HG02938 (cell line): Measurements from ENCODE around the gene TRIM44.
"Not testable (repeated sequence)": the region's sequence is repeated elsewhere in the genome, so short reads cannot be mapped to it uniquely, and the experiment has no call there.

ENCODE experiments used
- ATAC-seq: cut with Tn5 transposase; IDR thresholded peaks from one replicate; pipeline ENCODE4 v1.9.1; 2021; ENCODE audit warnings: mild to moderate bottlenecking, moderate library complexity; ENCODE audit not compliant: unreplicated experiment

The TRIM44 gene

GRCh38 chr11:35750315-35750714, 87.7 kb downstream of the TRIM44 start:
- ATAC-seq = no peak

GRCh38 chr11:35750981-35751663, 88.5 kb downstream of the TRIM44 start:
- no peak for ATAC-seq

GRCh38 chr11:35751664-35752061, 89.1 kb downstream of the TRIM44 start:
- ATAC-seq = no peak

- ATAC-seq = no peak
Measured at GRCh38 chr11:35752115-35752514, 89.5 kb downstream of the TRIM44 start.

- not testable (repeated sequence) for ATAC-seq
Measured at GRCh38 chr11:35753573-35753972, 91.0 kb downstream of the TRIM44 start.

- not testable (repeated sequence) for ATAC-seq
Measured at GRCh38 chr11:35759951-35760350, 97.4 kb downstream of the TRIM44 start.

- ATAC-seq = no peak
Measured at GRCh38 chr11:35761899-35762298, 99.3 kb downstream of the TRIM44 start.

GRCh38 chr11:35763301-35763700, 100.7 kb downstream of the TRIM44 start:
- ATAC-seq = no peak

GRCh38 chr11:35763765-35764164, 101.2 kb downstream of the TRIM44 start:
- ATAC-seq = no peak

GRCh38 chr11:35764417-35764816, 101.8 kb downstream of the TRIM44 start:
- no peak for ATAC-seq

- no peak for ATAC-seq
Measured at GRCh38 chr11:35765211-35765610, 102.6 kb downstream of the TRIM44 start.

- no peak for ATAC-seq
Measured at GRCh38 chr11:35766651-35767050, 104.1 kb downstream of the TRIM44 start.

- not testable (repeated sequence) for ATAC-seq
Measured at GRCh38 chr11:35770425-35770824, 107.8 kb downstream of the TRIM44 start.

GRCh38 chr11:35771722-35772121, 109.1 kb downstream of the TRIM44 start:
- no peak for ATAC-seq

- not testable (repeated sequence) for ATAC-seq
Measured at GRCh38 chr11:35777241-35777640, 114.7 kb downstream of the TRIM44 start.

- ATAC-seq = not testable (repeated sequence)
Measured at GRCh38 chr11:35778943-35779342, 116.4 kb downstream of the TRIM44 start.

GRCh38 chr11:35779409-35779808, 116.8 kb downstream of the TRIM44 start:
- ATAC-seq = no peak

- no peak for ATAC-seq
Measured at GRCh38 chr11:35780951-35781860, 118.6 kb downstream of the TRIM44 start.

- no peak for ATAC-seq
Measured at GRCh38 chr11:35781861-35782470, 119.4 kb downstream of the TRIM44 start.

- ATAC-seq = no peak
Measured at GRCh38 chr11:35783809-35784208, 121.2 kb downstream of the TRIM44 start.

GRCh38 chr11:35784699-35785098, 122.1 kb downstream of the TRIM44 start:
- no peak for ATAC-seq
